Immature natural killer cell (primary cell): Measurements from ENCODE around the gene ZNF319. TPM values are rescaled to one million over a fixed set of nuclear protein-coding genes. Genes with fewer than 3 reads are reported as not detected.

ENCODE experiments used
- DNase-seq, 3 donors: peaks; one replicate each; pipeline ENCODE4 v3.0.0; 2022; ENCODE audit warnings: mixed read lengths in 1 of 3
- H3K27ac Mint-ChIP-seq, 6 donors: one replicate each; pipeline ENCODE4 v1.8.0; 2020; ENCODE audit warnings: mixed read lengths in 6 of 6, mild to moderate bottlenecking in 5 of 6, inconsistent platforms in 4 of 6, moderate library complexity in 3 of 6
- H3K27me3 Mint-ChIP-seq, 3 donors: one replicate each; pipeline ENCODE4 v1.8.0; 2020 to 2021; ENCODE audit warnings: low read depth in 3 of 3, mild to moderate bottlenecking in 3 of 3, mixed read lengths in 3 of 3, moderate library complexity in 3 of 3, inconsistent platforms in 1 of 3
- H3K36me3 Mint-ChIP-seq, 3 donors: one replicate each; pipeline ENCODE4 v1.8.0; 2020; ENCODE audit warnings: mixed read lengths in 3 of 3, inconsistent platforms in 2 of 3, mild to moderate bottlenecking in 2 of 3
- H3K4me1 Mint-ChIP-seq, 2 donors: one replicate each; pipeline ENCODE4 v1.8.0; 2020; ENCODE audit warnings: inconsistent platforms in 2 of 2, mild to moderate bottlenecking in 2 of 2, mixed read lengths in 2 of 2, moderate library complexity in 1 of 2
- H3K4me3 Mint-ChIP-seq, 5 donors: one replicate each; pipeline ENCODE4 v1.8.0; 2020; ENCODE audit warnings: mild to moderate bottlenecking in 5 of 5, mixed read lengths in 5 of 5, inconsistent platforms in 3 of 5, moderate library complexity in 3 of 5
- H3K9me3 Mint-ChIP-seq, 6 donors: one replicate each; pipeline ENCODE4 v1.8.0; 2020; ENCODE audit warnings: mild to moderate bottlenecking in 6 of 6, mixed read lengths in 6 of 6, inconsistent platforms in 4 of 6, moderate library complexity in 3 of 6
- polyA plus RNA-seq, 3 donors: library from polyadenylated mRNA; unstranded; fragments of 300-500 nt; fragmentation: Illumina TruSeq; gene quantifications; one replicate each; pipeline ENCODE4 v1.2.3, GENCODE V29; 2021

Gene ZNF319
- polyA plus RNA-seq, 3 donors from 2014 or later, result 6.8 to 31.2 (median 10.3) TPM

DNA sequence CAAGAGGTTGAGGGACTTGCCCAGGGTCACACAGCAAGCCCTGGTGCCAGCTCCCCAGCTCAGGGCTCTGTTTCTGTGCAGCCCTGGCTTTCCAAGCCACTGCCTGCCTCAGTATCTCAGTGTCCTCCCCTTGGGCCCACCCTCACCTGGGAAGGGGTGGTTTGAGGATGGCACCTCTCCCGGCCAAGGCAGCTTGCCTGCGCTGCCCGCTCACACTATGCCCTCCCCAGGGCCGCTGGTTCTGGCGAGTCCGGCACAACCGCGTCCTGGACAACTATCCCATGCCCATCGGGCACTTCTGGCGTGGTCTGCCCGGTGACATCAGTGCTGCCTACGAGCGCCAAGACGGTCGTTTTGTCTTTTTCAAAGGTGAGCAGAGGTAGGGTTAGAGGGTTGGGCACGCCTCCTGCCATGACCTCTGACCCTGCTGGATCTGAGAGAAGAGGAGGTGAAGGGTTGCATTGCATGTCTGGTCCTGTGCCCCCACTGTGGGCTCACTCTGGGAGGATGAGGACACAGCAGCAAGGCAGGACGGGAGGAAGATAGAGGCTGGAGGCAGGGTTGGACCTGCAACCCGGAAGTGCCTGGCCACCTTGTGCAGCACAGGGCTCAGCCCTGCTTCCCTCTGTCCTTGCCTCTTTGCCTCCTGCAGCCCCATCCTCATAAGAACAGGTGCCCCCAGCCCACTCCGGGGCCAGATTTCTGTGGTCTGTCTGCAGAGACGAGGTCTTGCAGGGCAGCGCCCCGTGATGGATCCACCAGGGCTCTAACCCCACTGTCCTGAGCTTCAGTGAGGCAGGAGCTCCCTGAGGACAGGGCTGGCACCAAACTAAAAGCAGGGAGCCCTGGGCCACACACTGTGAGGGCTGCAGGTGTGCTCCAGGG, 41.8 kb upstream of the ZNF319 start:
- no peak for DNase-seq
- Mint-ChIP-seq H3K36me3 (no peaks in the 10 kb centered on the region), H3K4me1 (no peaks in the 10 kb centered on the region), H3K27ac (no peak overlapping the region), H3K9me3 (no peaks in the 10 kb centered on the region), H3K27me3 (no peaks in the 10 kb centered on the region), H3K4me3 (no peak overlapping the region)

DNA sequence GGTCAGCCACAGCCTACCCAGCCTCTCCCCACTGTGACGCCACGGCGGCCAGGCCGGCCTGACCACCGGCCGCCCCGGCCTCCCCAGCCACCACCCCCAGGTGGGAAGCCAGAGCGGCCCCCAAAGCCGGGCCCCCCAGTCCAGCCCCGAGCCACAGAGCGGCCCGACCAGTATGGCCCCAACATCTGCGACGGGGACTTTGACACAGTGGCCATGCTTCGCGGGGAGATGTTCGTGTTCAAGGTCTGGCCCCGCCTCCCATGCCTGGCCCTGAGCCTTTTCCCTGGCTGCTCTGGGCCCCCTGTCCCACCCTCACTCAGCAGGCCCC, 41.1 kb upstream of the ZNF319 start:
- H3K27ac Mint-ChIP-seq, result no peak overlapping the region

DNA sequence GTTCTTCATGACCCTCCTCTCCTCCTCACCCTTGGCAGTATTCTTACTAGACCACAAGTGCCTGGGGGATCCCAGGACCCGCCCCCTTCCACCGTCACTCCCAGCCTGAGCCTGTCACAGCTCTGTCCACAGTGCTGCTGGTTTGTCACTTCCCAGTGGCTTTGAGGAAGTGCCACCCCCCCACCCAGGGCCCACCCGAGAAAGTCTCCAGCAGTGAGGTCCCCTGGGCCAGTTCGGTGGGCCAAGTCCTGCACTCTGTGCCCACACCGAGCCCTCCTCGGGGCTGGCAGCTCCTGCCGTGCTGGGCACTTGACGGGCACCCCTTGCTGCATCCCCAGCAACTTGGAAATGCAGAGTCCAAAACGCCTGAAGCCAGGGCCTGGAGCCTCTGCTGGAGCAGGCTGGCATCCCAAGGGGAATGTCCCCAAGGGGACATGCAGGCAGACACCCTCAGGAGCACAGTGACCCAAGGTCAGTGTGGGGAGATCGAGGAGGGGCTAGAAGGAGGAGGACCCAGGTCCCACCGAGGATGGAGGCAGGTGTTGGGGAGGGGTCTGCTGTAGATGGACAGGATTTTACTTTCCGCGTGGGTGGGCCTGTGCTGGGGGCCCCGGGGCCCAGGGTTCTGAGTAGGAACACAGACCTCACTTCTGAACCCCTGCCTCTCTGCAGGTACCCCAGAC, 40.6 kb upstream of the ZNF319 start:
- H3K36me3 Mint-ChIP-seq, result no peaks in the 10 kb centered on the region
- no peak overlapping the region for H3K27ac Mint-ChIP-seq
- DNase-seq, result no peak
- no peaks in the 10 kb centered on the region for H3K4me1 Mint-ChIP-seq
- H3K9me3 Mint-ChIP-seq, result no peaks in the 10 kb centered on the region
- H3K4me3 Mint-ChIP-seq, result no peak overlapping the region
- no peaks in the 10 kb centered on the region for H3K27me3 Mint-ChIP-seq

More for the DNA sequence above, 41.1 kb upstream of the ZNF319 start:
- Mint-ChIP-seq H3K4me3 (no peak overlapping the region), H3K4me1 (no peaks in the 10 kb centered on the region), H3K36me3 (no peaks in the 10 kb centered on the region), H3K9me3 (no peaks in the 10 kb centered on the region), H3K27me3 (no peaks in the 10 kb centered on the region)
- DNase-seq, result no peak

DNA sequence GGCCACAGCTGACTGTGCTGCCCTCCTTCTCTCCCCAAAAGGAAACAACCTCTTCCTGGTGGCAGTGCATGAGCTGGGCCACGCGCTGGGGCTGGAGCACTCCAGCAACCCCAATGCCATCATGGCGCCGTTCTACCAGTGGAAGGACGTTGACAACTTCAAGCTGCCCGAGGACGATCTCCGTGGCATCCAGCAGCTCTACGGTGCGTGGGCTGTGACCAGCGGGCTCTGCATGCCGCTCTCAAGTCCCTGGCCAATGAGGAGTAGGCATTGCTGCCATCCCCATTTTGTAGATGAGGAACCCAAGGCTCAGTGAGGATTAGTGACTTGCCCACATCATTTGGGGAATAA, 40.0 kb upstream of the ZNF319 start:
- Mint-ChIP-seq H3K4me3 (no peak overlapping the region), H3K27me3 (no peaks in the 10 kb centered on the region), H3K27ac (no peak overlapping the region), H3K9me3 (no peaks in the 10 kb centered on the region), H3K36me3 (no peaks in the 10 kb centered on the region), H3K4me1 (no peaks in the 10 kb centered on the region)
- no peak for DNase-seq

DNA sequence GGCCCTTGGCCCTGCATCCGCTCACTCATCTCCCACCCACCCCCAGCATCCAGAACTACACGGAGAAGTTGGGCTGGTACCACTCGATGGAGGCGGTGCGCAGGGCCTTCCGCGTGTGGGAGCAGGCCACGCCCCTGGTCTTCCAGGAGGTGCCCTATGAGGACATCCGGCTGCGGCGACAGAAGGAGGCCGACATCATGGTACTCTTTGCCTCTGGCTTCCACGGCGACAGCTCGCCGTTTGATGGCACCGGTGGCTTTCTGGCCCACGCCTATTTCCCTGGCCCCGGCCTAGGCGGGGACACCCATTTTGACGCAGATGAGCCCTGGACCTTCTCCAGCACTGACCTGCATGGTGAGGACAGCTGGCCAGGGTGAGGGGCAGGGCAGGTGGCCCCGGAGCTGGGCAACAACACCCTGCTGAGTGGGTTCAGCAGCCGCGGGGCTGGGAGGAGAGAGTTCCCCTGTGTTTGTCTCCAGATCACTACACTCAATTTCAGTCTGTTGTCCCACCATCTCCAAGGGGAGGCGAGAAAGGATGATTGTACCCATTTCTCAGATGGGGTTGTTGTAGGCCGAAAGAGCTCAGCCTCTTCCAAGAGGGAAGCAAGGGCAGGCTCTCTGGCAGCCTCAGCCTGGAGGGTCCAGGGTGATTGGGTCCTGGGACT, 39.5 kb upstream of the ZNF319 start:
- H3K36me3 Mint-ChIP-seq, result no peaks in the 10 kb centered on the region
- no peaks in the 10 kb centered on the region for H3K27me3 Mint-ChIP-seq
- no peak for DNase-seq
- H3K4me1 Mint-ChIP-seq, result no peaks in the 10 kb centered on the region
- no peak overlapping the region for H3K4me3 Mint-ChIP-seq
- H3K27ac Mint-ChIP-seq, result no peak overlapping the region
- no peaks in the 10 kb centered on the region for H3K9me3 Mint-ChIP-seq

DNA sequence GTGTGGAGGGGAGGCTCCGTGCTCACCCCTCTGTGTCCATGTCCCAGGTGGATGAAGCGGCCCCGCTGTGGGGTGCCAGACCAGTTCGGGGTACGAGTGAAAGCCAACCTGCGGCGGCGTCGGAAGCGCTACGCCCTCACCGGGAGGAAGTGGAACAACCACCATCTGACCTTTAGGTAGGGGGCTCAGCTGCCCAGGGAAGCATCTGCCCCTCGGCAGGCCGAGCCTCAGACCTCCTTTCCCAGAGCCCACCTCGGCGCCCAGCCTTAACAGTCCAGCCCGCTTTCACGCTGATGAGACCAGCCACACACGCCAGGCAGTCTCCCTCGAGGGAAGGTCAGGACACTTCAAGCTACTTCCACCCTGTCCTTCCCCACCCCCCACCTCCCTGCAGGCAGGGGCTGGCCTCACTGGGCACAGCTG, 37.8 kb upstream of the ZNF319 start:
- H3K27ac Mint-ChIP-seq, result no peak overlapping the region
- H3K4me1 Mint-ChIP-seq, result no peaks in the 10 kb centered on the region
- no peak overlapping the region for H3K4me3 Mint-ChIP-seq
- DNase-seq, result no peak
- no peaks in the 10 kb centered on the region for H3K27me3 Mint-ChIP-seq
- no peaks in the 10 kb centered on the region for H3K9me3 Mint-ChIP-seq
- no peaks in the 10 kb centered on the region for H3K36me3 Mint-ChIP-seq

DNA sequence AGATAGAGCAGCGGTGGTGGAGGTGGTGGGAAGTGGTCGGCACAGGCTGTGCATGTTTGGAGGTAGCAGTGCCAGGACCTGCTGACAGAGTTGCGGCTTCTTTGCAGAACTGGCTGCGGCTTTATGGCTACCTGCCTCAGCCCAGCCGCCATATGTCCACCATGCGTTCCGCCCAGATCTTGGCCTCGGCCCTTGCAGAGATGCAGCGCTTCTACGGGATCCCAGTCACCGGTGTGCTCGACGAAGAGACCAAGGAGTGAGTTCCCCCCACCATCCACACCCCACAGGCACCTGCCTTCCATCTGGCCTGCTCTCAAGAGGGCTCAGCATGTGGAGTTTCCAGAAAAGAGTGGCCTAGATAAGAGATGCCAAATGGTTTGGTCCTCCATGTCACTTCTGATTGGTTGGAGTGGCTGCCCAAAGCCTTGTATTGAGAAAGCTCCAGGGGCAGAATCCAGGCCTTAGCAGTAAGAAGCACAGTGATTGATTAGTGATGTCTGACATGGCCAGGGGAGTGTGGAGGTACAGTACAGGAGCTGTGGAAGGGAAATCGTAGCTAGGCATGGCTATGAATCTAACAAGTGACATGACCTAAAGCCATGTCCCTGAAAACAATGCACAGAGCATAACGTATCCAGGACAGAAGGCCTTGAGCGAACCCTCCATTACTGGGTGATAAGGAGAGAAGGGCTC, 37.0 kb upstream of the ZNF319 start:
- DNase-seq, result no peak
- H3K27me3 Mint-ChIP-seq, result no peaks in the 10 kb centered on the region
- H3K4me3 Mint-ChIP-seq, result no peak overlapping the region
- peak overlapping the region in 1 of 6 donors; percentile 28 for H3K27ac Mint-ChIP-seq
- H3K4me1 Mint-ChIP-seq, result no peaks in the 10 kb centered on the region
- no peaks in the 10 kb centered on the region for H3K36me3 Mint-ChIP-seq
- no peaks in the 10 kb centered on the region for H3K9me3 Mint-ChIP-seq

DNA sequence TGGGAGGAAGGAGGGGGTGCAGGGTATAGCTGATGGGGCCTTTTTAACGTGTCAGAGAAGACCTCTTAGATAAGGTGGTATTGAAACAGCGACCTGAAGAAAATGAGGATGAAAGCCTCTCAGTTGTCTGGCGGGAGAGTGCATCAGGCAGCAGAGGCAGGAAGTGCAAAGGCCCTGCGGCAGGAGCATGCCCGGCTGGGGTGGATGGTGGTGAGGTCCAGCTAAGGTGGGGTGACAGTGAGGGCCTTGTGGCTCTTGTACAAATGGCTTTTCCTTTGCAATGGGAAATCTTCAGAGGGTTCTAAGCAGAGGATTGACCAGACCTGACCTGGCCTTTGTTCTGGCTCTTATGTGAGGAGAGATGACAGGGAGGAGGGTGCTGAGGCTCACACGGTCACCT, 36.5 kb upstream of the ZNF319 start:
- no peak overlapping the region for H3K4me3 Mint-ChIP-seq
- H3K4me1 Mint-ChIP-seq, result no peaks in the 10 kb centered on the region
- H3K36me3 Mint-ChIP-seq, result no peaks in the 10 kb centered on the region
- DNase-seq, result no peak
- no peak overlapping the region for H3K27ac Mint-ChIP-seq
- H3K27me3 Mint-ChIP-seq, result no peaks in the 10 kb centered on the region
- H3K9me3 Mint-ChIP-seq, result no peaks in the 10 kb centered on the region

DNA sequence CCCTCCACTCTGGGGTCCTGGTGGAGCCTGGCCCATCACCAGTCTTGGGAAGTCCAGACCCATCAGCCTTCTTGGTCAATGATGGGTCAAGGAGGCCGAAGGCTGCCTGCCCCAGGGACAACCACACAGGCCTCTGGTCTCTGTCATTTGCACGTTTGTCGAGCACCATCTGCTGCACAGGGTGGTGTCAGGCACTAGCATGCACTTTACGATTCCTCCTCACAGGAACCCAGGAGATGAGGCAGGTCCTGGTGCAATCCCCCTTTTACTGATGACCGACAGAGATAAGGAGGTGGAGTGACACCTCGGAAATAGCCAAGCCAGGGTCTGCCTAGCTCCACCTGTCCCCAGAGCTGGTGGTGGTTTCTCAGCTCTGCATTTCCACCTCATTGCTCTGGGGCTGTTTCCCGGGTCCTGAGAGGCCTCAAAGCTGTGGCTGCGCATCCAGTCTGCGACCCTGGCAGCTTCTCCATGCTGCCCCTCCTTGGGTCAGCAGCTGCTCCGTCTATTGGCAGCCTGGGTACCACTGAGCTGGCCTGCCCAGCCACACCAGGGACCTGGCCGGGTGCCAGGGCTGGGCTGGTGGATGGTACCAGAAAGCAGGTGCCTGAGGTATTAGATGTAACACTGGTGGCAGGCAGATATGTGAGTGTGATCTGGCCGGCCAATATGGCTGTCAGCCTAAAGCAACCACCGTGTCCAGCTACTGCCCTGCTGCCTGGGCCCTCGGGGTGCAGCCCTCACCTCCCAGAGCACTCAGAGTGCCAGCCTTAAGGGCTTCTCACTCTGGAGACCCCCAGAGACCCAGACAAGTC, 35.1 kb upstream of the ZNF319 start:
- no peak overlapping the region for H3K4me3 Mint-ChIP-seq
- no peaks in the 10 kb centered on the region for H3K27me3 Mint-ChIP-seq
- DNase-seq, result no peak
- no peaks in the 10 kb centered on the region for H3K4me1 Mint-ChIP-seq
- H3K9me3 Mint-ChIP-seq, result no peaks in the 10 kb centered on the region
- no peak overlapping the region for H3K27ac Mint-ChIP-seq
- H3K36me3 Mint-ChIP-seq, result no peaks in the 10 kb centered on the region

DNA sequence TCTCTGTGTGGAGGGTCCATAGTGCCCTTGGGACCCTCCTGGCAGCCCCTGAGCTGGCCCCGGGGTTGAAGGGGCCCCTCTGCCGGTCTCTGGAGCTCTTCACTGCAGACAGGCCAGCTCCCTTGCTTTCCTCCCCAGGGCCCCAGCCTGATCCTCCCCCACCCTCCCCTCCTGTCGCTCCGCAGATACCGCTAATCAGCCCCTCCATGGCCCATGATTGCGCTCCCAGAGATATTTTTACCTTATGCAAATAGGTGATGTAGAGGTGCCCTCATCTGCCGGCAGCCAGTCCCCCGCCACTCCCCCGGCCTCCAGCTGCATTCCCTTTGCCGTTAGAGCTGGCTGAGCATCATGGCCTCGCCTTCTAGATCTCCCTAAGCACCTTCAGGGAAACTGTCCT, 34.3 kb upstream of the ZNF319 start:
- Mint-ChIP-seq H3K4me1 (no peaks in the 10 kb centered on the region), H3K27me3 (peaks cover 0 to 1% (median 0%) of the 10 kb centered on the region in 3 donors), H3K36me3 (no peaks in the 10 kb centered on the region), H3K27ac (peak overlapping the region in 1 of 6 donors; percentile 34), H3K9me3 (no peaks in the 10 kb centered on the region), H3K4me3 (no peak overlapping the region)
- DNase-seq, result no peak

DNA sequence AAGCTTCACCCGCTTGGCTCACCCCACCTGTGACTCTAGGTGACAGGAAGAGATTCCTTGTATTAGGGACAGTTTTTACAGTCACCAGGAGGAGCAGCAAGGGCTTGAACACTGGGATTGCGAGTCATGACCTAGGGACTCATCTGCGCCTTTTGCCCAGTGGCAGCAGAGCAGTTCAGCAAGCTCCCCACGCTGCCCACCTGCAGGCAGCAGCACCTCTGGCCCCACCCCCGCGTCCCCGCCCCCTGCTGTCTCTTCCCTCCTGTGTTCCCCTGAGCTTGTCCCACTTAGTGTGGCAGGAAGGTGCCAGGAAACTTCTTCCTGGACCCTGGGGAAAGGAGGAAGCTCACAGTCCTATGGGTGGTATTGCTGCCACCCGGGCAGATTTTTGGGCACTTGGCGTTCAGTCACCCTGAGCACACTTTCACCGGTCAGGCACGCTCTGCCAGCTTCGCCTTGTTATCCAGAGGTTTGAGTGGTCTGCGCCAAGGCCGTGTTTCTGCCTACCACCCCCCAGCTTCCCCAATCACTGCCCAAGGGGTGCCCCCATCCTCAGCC, 33.7 kb upstream of the ZNF319 start:
- peak overlapping the region in 1 of 6 donors; percentile 34 for H3K27ac Mint-ChIP-seq
- no peak overlapping the region for H3K4me3 Mint-ChIP-seq
- no peaks in the 10 kb centered on the region for H3K4me1 Mint-ChIP-seq
- no peak for DNase-seq
- no peaks in the 10 kb centered on the region for H3K36me3 Mint-ChIP-seq
- H3K9me3 Mint-ChIP-seq, result no peaks in the 10 kb centered on the region
- peaks cover 0 to 2% (median 2%) of the 10 kb centered on the region in 3 donors for H3K27me3 Mint-ChIP-seq

DNA sequence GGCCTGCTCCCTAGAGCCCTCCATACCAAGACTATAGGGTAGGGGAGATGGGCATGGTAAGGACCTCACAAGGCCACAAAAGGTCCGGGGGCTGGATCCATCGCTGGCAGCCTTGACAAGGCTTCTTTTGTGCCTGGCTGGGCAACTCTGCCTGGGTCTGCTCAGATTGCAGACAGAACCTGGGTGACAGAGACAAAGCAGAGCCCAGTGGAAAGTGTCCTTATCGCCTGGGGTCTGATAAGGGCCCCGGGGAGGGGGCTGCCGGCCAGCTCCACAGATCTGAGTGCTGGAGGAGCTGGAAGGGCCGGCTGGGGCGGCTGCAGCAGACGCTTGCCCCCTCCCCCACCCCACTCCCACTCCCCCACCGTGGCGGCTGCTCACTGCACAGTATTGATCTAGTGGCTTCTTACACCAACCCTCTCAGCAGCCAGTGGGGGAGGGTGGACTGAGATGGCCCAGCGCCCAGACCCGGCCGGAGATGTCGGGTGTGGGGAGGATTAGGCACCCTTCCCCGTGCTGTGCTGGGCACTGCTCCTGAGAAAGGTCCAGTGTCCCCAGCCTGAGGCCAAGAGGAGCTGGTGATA, 32.3 kb upstream of the ZNF319 start:
- Mint-ChIP-seq H3K27me3 (peaks cover 0 to 5% (median 2%) of the 10 kb centered on the region in 3 donors), H3K9me3 (no peaks in the 10 kb centered on the region), H3K4me1 (peaks cover 0 to 2% of the 10 kb centered on the region in 2 donors), H3K4me3 (no peak overlapping the region), H3K36me3 (no peaks in the 10 kb centered on the region), H3K27ac (no peak overlapping the region)
- no peak for DNase-seq
